Measurements from ENCODE around the gene PCDH1. TPM values are rescaled to one million over a fixed set of nuclear protein-coding genes. Genes with fewer than 3 reads are reported as not detected.

PCDH1 gene
- total RNA-seq, 1 experiment from 2014 or later: 127 TPM

GRCh38 chr5:141908796-141909195 lies 30.6 kb upstream of the PCDH1 start:
- no peaks in the 10 kb centered on the region for H4K20me1 ChIP-seq (ENCODE audit: control insufficient read depth, insufficient read depth, insufficient read length)
- no peak overlapping the region for H3K9ac ChIP-seq (ENCODE audit: extremely low read depth, insufficient read length, low read length)
- H3K27ac ChIP-seq (ENCODE audit: insufficient read length, low read depth, low read length): no peak overlapping the region
- H3K27me3 Mint-ChIP-seq (ENCODE audit: low read depth): peaks cover 23% of the 10 kb centered on the region
- no peak overlapping the region for H2BK5ac ChIP-seq (ENCODE audit: insufficient read length, low read length)
- H3K27me3 ChIP-seq (ENCODE audit: insufficient read depth, low read length): no peaks in the 10 kb centered on the region; the same call in 1 of the 2 replicates
- H3K27ac Mint-ChIP-seq: no peak overlapping the region
- DNase-seq: no peak
- H2BK12ac ChIP-seq (ENCODE audit: insufficient read length, low read depth, low read length): no peak overlapping the region
- no peaks in the 10 kb centered on the region for H3K79me2 ChIP-seq (ENCODE audit: insufficient read depth, low read length)
- WGBS (ENCODE audit: extremely low coverage, insufficient read length, low lambda C conversion rate): no CpG with 5 or more reads among the region's 2 CpGs
- no peaks in the 10 kb centered on the region for H3K36me3 Mint-ChIP-seq (ENCODE audit: insufficient read depth in 1 of 3, low read depth in 3 of 3)
- no peak overlapping the region for H2BK120ac ChIP-seq (ENCODE audit: low read depth, low read length, poor library complexity, severe bottlenecking)
- H3K9me3 Mint-ChIP-seq: no peaks in the 10 kb centered on the region
- H3K4me1 ChIP-seq (ENCODE audit: insufficient read depth, low read length): peaks cover 2% of the 10 kb centered on the region; the same call in 1 of the 2 replicates
- no peak overlapping the region for H3K18ac ChIP-seq (ENCODE audit: insufficient read length, low read depth, low read length)
- H3K14ac ChIP-seq (ENCODE audit: insufficient read depth, low read length): no peak overlapping the region
- no peak overlapping the region for H3K4ac ChIP-seq (ENCODE audit: low read depth, low read length)
- no peak overlapping the region for H3T11ph ChIP-seq (ENCODE audit: low read length)
- no peaks in the 10 kb centered on the region for H3K9me3 ChIP-seq (ENCODE audit: control insufficient read depth, low read depth, low read length)
- H3K4me2 ChIP-seq (ENCODE audit: insufficient read depth, insufficient read length, low read length): no peak overlapping the region
- no peaks in the 10 kb centered on the region for H3K79me1 ChIP-seq (ENCODE audit: insufficient read depth, low read depth, low read length, poor library complexity, severe bottlenecking)
- no peak overlapping the region for H3K56ac ChIP-seq (ENCODE audit: insufficient read length, low read depth, low read length)
- no peak overlapping the region for H4K5ac ChIP-seq (ENCODE audit: insufficient read length, low read depth, low read length)
- H3K23me2 ChIP-seq (ENCODE audit: insufficient read length, low read depth, low read length, poor library complexity, severe bottlenecking): peaks cover 4% of the 10 kb centered on the region
- H2BK20ac ChIP-seq (ENCODE audit: low read depth, low read length, poor library complexity, severe bottlenecking): no peak overlapping the region
- H3K23ac ChIP-seq (ENCODE audit: insufficient read length, low read depth, low read length): no peak overlapping the region
- H2AFZ ChIP-seq (ENCODE audit: low read length): no peak overlapping the region
- H4K91ac ChIP-seq (ENCODE audit: insufficient read length, low read depth, low read length): no peak overlapping the region
- H2AK5ac ChIP-seq (ENCODE audit: insufficient read length, low read length): no peak overlapping the region
- H3K4me1 Mint-ChIP-seq: peaks cover 6 to 8% of the 10 kb centered on the region in 2 experiments
- no peak overlapping the region for H4K8ac ChIP-seq (replicated peaks; ENCODE audit: insufficient read length, low read depth, low read length)
- no peak for TF ChIP-seq CTCF (conservative IDR thresholded peaks at IDR 0.05)
- no peak overlapping the region for H2BK15ac ChIP-seq (ENCODE audit: low read depth, low read length)
- no peak overlapping the region for H3K4me3 Mint-ChIP-seq

Data from H9 (cell line).